Caco-2 (cell line): ENCODE measurements around the gene KIAA0753. TPM values are rescaled to one million over a fixed set of nuclear protein-coding genes. Genes with fewer than 3 reads are reported as not detected.

ENCODE experiments used
- BruUV-seq: library from RNA; stranded (reverse); fragments of 400-500 nt; replicated peaks from 2 replicates; lab custom pipeline; 2021; lab: Mats Ljungman, UMichigan
- CTCF ChIA-PET: fragments of 300-600 bp; sonication (Branson Sonifier 250); formaldehyde crosslinking; loops from one replicate; lab custom pipeline; 2022; ENCODE audit warnings: antibody characterized with exemption; lab: Charles Lee
- POLR2A ChIA-PET: fragments of 300-600 bp; sonication (Branson Sonifier 250); formaldehyde crosslinking; loops from one replicate; lab custom pipeline; 2022; ENCODE audit warnings: antibody characterized with exemption; lab: Charles Lee
- DNase-seq, 2 experiments: peaks; one replicate each; pipeline versions ENCODE4 v3.0.0 to v3.0.0-alpha.2; 2020 to 2022
- H3K27me3 ChIP-seq: replicated peaks from 2 replicates; pipeline ENCODE4 v1.6.0; 2011; ENCODE audit warnings: low read length; ENCODE audit not compliant: control insufficient read depth, insufficient read depth
- H3K36me3 ChIP-seq: 2 replicates; pipeline ENCODE4 v1.5.1; 2011; ENCODE audit warnings: low read length; ENCODE audit not compliant: control insufficient read depth, insufficient read depth
- H3K4me1 ChIP-seq: fragments of 250-450 bp; sonication (Bioruptor Pico); 2 replicates; pipeline ENCODE4 v1.5.1; 2020; ENCODE audit warnings: mild to moderate bottlenecking
- H3K4me3 ChIP-seq: 2 replicates; pipeline ENCODE4 v1.5.1; 2011; ENCODE audit warnings: low read depth, mild to moderate bottlenecking, control low read depth, low read length
- H3K9me3 ChIP-seq: fragments of 250-450 bp; sonication (Bioruptor Pico); 2 replicates; pipeline ENCODE4 v1.5.1; 2020; ENCODE audit warnings: mild to moderate bottlenecking, moderate library complexity
- H3K27ac Mint-ChIP-seq: one replicate; pipeline ENCODE4 v1.8.0; 2022; ENCODE audit warnings: mixed read lengths; ENCODE audit not compliant: unreplicated experiment
- H3K27me3 Mint-ChIP-seq: one replicate; pipeline ENCODE4 v1.8.0; 2022; ENCODE audit warnings: mixed read lengths; ENCODE audit not compliant: insufficient read depth, unreplicated experiment
- H3K36me3 Mint-ChIP-seq: one replicate; pipeline ENCODE4 v1.8.0; 2022; ENCODE audit warnings: mild to moderate bottlenecking, mixed read lengths; ENCODE audit not compliant: insufficient read depth, unreplicated experiment
- H3K4me1 Mint-ChIP-seq: one replicate; pipeline ENCODE4 v1.8.0; 2022; ENCODE audit warnings: low read depth, mixed read lengths; ENCODE audit not compliant: unreplicated experiment
- H3K4me3 Mint-ChIP-seq: one replicate; pipeline ENCODE4 v1.8.0; 2022; ENCODE audit warnings: mild to moderate bottlenecking, moderate library complexity, mixed read lengths; ENCODE audit not compliant: unreplicated experiment
- H3K9me3 Mint-ChIP-seq: one replicate; pipeline ENCODE4 v1.8.0; 2022; ENCODE audit warnings: mixed read lengths; ENCODE audit not compliant: unreplicated experiment
- CTCF ChIP-seq, 2 experiments: fragments of 200-600 bp in 1 of 2; IDR thresholded peaks; 1 replicate in 1 of 2; 2 replicates in 1 of 2; pipeline versions ENCODE4 v1.5.1 to v1.8.0; 2011 to 2022; ENCODE audit warnings: antibody characterized with exemption in 1 of 2, control low read depth in 1 of 2, inconsistent platforms in 1 of 2, low read depth in 1 of 2, low read length in 1 of 2, mild to moderate bottlenecking in 1 of 2, moderate library complexity in 1 of 2; ENCODE audit not compliant: insufficient read depth in 1 of 2, severe bottlenecking in 1 of 2, unreplicated experiment in 1 of 2
- intact Hi-C: fragments of 100-400 bp; cut with micrococcal nuclease; formaldehyde crosslinking; loops from one replicate; pipeline ENCODE4 v1.10.0; 2022; ENCODE audit not compliant: unreplicated experiment
- total RNA-seq: library from RNA; stranded (reverse); gene quantifications from 2 replicates; pipeline ENCODE4 v1.2.3, GENCODE V29; 2022

The KIAA0753 gene
- total RNA-seq, 1 experiment from 2014 or later, result 7.7 TPM

- BruUV-seq, result TSS peak; percentile 65
- Mint-ChIP-seq H3K4me3 (peak overlapping the region; percentile 91), H3K27me3 (no peaks in the 10 kb centered on the region), H3K36me3 (peaks cover 9% of the 10 kb centered on the region), H3K4me1 (no peaks in the 10 kb centered on the region), H3K9me3 (no peaks in the 10 kb centered on the region), H3K27ac (peak overlapping the region; percentile 95)
- no peak for TF ChIP-seq CTCF (IDR thresholded peaks at IDR 0.05; ENCODE audit: insufficient read depth in 1 of 2, low read depth in 1 of 2, low read length in 1 of 2, severe bottlenecking in 1 of 2, unreplicated experiment in 1 of 2)
- DNase-seq, result no peak
- ChIA-PET POLR2A (interaction anchor here (1.3 kb wide), 1 partner anchor 10 kb away, joined by 6 read pairs; the partner anchor contains the start of genes C17orf100 and MED31), CTCF (no interaction called here)
- Histone ChIP-seq H3K4me1 (no peaks in the 10 kb centered on the region), H3K36me3 (no peaks in the 10 kb centered on the region), H3K4me3 (peak overlapping the region; percentile 71), H3K9me3 (no peaks in the 10 kb centered on the region), H3K27me3 (no peaks in the 10 kb centered on the region)
- intact Hi-C loops, result loop anchor here (1.0 to 5.0 kb wide), 2 partner anchors 10 to 169 kb away; partner anchors contain the start of genes C17orf100 and MED31
Observed at GRCh38 chr17:6641247-6641863, 844 bp upstream of the KIAA0753 start.

GRCh38 chr17:6639586-6640535 is 650 bp downstream of the KIAA0753 start:
- Mint-ChIP-seq H3K9me3 (no peaks in the 10 kb centered on the region), H3K4me3 (peak overlapping the region; percentile 91), H3K27me3 (no peaks in the 10 kb centered on the region), H3K4me1 (no peaks in the 10 kb centered on the region), H3K36me3 (peaks cover 9% of the 10 kb centered on the region), H3K27ac (peak overlapping the region; percentile 95)
- DNase-seq, result peak in 1 of 2 experiments; percentile 37
- H3K27me3 ChIP-seq, result no peaks in the 10 kb centered on the region
- no peaks in the 10 kb centered on the region for H3K9me3 ChIP-seq
- H3K4me1 ChIP-seq, result no peaks in the 10 kb centered on the region
- BruUV-seq, result no TSS peak
- ChIA-PET CTCF (interaction anchor here (0.7 to 1.0 kb wide), 3 partner anchors 9 to 209 kb away, joined by 3 read pairs; no protein-coding TSS in a partner anchor), POLR2A (no interaction called here)
- peak overlapping the region; percentile 71 for H3K4me3 ChIP-seq
- no peaks in the 10 kb centered on the region for H3K36me3 ChIP-seq
- TF ChIP-seq CTCF (IDR thresholded peaks at IDR 0.05; ENCODE audit: insufficient read depth in 1 of 2, low read depth in 1 of 2, low read length in 1 of 2, severe bottlenecking in 1 of 2, unreplicated experiment in 1 of 2), result no peak
- intact Hi-C loops, result loop anchor here (5.0 kb wide), 1 partner anchor 168 kb away; no protein-coding TSS in a partner anchor

- ChIA-PET CTCF (interaction anchor here (0.7 kb wide), 1 partner anchor 58 kb away, joined by 3 read pairs; no protein-coding TSS in a partner anchor), POLR2A (no interaction called here)
- Histone ChIP-seq H3K4me3 (peak overlapping the region; percentile 71), H3K36me3 (no peaks in the 10 kb centered on the region), H3K27me3 (no peaks in the 10 kb centered on the region), H3K9me3 (no peaks in the 10 kb centered on the region), H3K4me1 (no peaks in the 10 kb centered on the region)
- no peak for DNase-seq
- H3K4me1 Mint-ChIP-seq, result no peaks in the 10 kb centered on the region
- intact Hi-C loops, result no loop called here
- peak overlapping the region; percentile 95 for H3K27ac Mint-ChIP-seq
- no peaks in the 10 kb centered on the region for H3K27me3 Mint-ChIP-seq
- H3K9me3 Mint-ChIP-seq, result no peaks in the 10 kb centered on the region
- BruUV-seq, result no TSS peak
- H3K4me3 Mint-ChIP-seq, result peak overlapping the region; percentile 91
- H3K36me3 Mint-ChIP-seq, result peaks cover 9% of the 10 kb centered on the region
- TF ChIP-seq CTCF (IDR thresholded peaks at IDR 0.05; ENCODE audit: insufficient read depth in 1 of 2, low read depth in 1 of 2, low read length in 1 of 2, severe bottlenecking in 1 of 2, unreplicated experiment in 1 of 2), result no peak
Observed at GRCh38 chr17:6639014-6639585, 1.4 kb downstream of the KIAA0753 start.
